GM18498 (cell line): Measurements from ENCODE around the gene APOF.
"Not testable (repeated sequence)": the region's sequence is repeated elsewhere in the genome, so short reads cannot be mapped to it uniquely, and the experiment has no call there.

Experiments
- ATAC-seq: cut with Tn5 transposase; IDR thresholded peaks from one replicate; pipeline ENCODE4 v1.9.1; 2021; ENCODE audit warnings: mild to moderate bottlenecking, moderate library complexity; ENCODE audit not compliant: unreplicated experiment

APOF gene

DNA sequence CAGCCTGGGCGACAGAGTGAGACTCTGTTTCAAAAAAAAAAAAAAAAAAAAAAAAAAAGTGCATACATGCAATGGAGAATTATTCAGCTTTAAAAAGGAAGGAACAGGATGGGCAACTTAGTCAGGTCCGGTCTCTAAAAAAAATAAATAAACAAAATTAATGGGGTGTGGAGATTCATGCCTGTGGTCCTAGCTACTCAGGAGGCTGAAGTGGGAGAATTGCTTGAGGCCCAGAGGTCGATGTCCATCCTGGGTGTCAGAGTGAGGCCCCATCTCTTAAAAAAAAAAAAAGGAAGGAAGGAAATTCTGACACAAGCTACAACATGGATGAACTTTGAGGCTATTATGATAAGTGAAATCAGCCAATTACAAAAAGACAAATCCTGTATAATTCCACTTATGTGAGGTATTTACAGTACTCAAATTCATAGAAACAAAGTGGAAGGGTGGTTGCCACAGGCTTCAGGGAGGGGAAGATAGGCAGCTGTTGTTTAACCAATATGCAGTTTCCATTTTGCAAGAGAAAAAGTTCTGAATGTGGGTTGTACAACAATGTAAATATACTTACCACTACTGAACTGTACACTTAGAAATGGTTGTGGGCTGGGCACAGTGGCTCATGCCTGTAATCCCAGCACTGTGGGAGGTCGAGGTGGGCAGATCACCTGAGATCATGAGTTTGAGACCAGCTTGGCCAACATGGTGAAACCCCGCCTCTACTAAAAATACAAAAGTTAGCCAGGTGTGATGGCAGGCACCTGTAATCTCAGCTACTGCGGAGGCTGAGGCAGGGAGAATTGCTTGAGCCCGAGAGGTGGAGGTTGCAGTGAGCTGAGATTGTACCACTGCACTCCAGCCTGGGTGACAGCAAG, 12.3 kb upstream of the APOF start:
- peak; percentile 28 for ATAC-seq

- no peak for ATAC-seq
These were observed 10.9 kb upstream of the APOF start for GRCh38 chr12:56373515-56373914.

GRCh38 chr12:56366948-56367347, 4.3 kb upstream of the APOF start:
- no peak for ATAC-seq

- no peak for ATAC-seq
These were observed 1.0 kb downstream of the APOF start for GRCh38 chr12:56361487-56362129.

GRCh38 chr12:56359851-56360767, 2.5 kb downstream of the APOF start, which contains the start of gene STAT2:
Gene STAT2, minus strand, starts transcription at chr12:56360107. Its CDS starts 3,536 bp downstream, at chr12:56356571.
- ATAC-seq = peak; percentile 95

GRCh38 chr12:56358836-56359532, 3.7 kb downstream of the APOF start:
- no peak for ATAC-seq

DNA sequence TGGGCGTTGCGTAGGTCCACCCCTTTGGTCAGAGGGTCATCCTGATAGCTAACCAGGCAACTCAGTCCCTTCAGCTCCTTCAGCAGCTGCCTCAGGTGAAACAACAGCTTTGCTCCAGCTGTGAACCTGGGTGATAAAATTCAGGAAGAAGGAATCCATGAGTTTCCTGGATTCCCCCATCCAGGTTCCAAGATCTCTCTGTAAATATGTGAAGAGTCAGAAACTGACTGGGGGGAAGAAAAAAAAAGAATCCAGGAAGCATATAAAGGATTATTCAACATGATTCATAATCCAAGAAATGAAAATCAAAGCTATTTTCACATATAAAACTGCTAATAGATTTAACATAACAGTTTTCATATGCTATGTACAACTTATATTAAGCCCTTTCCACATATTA, 11.3 kb downstream of the APOF start:
- no peak for ATAC-seq

DNA sequence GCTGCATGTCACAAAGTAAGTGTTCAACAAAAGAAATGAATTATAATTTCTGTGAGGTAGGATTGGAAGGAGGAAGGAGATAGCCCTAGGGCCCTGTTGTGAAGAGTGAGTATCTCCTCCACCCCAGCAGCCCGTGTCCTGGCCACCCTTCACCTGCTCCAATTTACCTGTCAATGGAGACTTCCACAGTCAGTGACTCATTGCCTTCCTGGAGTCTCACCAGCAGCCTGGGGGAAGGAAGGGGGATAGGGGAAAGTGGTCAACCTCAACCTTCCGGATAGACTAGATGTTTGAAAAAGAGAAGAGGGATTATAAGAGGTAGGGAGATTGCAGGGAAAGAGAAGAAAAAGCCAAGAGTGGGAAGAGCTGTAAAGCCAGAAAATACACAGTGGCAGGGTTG, 12.0 kb downstream of the APOF start:
- no peak for ATAC-seq

- ATAC-seq = no peak
These were observed 13.9 kb downstream of the APOF start for GRCh38 chr12:56348776-56349175.

DNA sequence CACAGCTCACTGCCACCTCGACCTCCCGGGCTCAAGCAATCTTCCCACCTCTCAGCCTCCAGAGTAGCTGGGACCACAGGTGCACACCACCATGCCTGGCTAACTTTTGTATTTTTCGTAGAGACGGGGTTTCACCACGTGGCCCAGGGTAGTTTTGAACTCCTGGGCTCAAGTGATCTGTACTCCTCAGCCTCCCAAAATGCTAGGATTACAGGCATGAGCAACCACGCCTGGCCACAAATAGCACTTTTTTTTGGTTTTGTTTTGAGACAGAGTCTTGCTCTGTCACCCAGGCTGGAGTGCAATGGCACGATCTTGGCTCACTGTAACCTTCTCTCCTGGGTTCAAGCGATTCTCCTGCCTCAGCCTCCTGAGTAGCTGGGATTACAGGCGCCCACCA, 15.4 kb downstream of the APOF start:
- not testable (repeated sequence) for ATAC-seq

DNA sequence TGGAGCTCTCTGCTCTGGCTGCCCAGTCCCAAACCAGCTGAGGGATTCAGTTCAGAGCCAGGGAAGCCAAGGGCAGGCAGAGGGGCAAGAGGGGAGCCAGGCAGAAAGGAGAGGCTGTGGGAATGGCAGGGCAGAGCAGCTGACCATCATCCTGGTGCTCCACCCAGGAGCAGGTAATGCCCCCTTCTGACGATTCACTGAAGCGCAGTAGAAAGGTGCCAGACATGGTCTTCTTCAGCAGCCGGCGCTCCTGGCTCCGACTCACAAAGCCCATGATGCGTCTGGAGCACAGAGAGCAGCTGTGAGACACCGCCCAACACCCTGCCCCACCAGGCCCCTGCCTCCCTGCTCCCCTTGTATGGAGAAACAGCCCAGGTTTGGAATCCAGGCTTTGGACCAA, 16.0 kb downstream of the APOF start:
- ATAC-seq = no peak

GRCh38 chr12:56342290-56342689, 20.4 kb downstream of the APOF start:
- ATAC-seq = not testable (repeated sequence)

DNA sequence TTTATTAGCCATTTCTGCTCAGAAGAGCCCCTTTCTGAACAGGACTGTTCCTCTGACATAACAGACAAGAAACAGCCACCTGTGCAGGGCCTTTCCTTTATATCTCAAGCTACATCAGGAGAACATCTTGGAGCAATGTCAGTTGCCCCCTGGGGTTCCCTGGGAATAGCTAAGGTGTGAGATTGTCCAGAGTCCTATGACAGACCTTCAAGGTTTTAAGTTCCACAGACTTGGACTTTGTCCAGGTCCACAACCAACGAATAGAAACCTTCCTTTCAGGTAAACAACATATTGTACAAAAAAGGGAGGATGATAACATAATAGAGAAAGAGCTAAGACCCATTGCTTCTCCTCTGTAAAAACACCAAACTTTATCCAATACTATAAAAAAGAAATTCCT, 21.0 kb downstream of the APOF start:
- ATAC-seq = no peak

DNA sequence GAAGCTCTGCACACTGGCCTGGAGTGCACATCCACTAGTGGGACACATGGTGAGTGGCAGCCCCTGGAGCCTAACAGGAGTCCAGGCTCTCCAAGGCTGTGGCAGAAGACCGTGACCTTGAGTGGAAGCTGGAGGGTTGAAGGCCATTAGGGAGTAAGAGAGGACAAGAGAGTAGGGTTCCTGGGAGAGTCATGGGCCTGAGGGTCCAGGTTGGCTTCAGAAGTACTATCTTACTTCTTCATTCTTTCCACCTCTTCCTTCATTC, 23.6 kb downstream of the APOF start:
- ATAC-seq = no peak

DNA sequence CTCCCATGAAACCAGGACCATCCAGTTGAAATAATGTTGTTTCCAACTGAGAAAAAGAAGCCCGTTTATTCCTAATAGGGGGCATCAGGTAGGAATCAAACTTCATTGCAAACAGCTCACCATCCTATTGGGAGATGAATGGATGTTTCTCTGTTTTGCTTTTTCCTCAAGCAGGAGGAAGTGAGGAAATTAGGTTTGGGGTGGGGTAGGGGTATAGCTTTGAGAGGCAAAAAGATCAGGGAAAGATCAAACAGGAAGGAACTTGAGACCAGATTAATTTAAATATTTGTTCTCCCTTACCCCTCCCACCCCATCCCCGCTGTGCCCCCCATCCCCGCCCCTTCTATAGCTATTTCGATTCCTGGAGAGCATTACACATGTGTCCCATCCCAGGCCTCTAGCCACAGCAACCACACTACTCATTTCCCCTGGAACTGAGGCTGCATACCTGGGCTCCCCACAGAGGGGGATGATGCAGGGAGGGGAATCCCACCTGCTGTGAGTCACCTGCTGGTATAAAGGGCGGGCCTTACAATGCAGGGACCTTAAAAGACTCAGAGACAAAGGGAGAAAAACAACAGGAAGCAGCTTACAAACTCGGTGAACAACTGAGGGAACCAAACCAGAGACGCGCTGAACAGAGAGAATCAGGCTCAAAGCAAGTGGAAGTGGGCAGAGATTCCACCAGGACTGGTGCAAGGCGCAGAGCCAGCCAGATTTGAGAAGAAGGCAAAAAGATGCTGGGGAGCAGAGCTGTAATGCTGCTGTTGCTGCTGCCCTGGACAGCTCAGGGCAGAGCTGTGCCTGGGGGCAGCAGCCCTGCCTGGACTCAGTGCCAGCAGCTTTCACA, 24.1 kb downstream of the APOF start, which contains the start of gene IL23A:
TSS of gene IL23A (plus strand) at position 577 of the 850 bp plus-strand sequence. CDS start at position 738, 161 bp downstream.
- ATAC-seq = no peak

- ATAC-seq = no peak
These were observed 24.9 kb downstream of the APOF start for GRCh38 chr12:56337753-56338251.

- no peak for ATAC-seq
These were observed 26.1 kb downstream of the APOF start for GRCh38 chr12:56336361-56337167.

DNA sequence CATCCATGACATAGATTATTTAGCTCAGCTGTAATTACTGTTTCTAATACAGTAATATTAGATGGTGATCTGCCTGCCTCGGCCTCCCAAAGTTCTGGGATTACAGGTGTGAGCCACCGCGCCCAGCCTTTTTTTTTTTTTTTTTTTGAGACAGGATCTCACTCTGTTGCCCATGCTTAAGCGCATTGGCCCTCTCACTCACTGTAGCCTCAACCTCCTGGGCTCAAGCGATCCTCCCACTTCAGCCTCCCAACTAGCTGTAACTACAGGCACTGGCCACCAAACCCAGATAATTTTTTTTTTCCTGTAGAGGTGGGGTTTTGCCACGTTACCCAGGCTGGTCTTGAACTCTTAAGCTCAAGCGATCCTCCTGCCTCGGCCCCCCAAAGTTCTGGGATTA, 27.1 kb downstream of the APOF start:
- ATAC-seq = not testable (repeated sequence)

GRCh38 chr12:56334490-56334793, 28.2 kb downstream of the APOF start:
- ATAC-seq = no peak
